ENCODE data around the gene AMBRA1.

The AMBRA1 gene

GRCh38 chr11:46513934-46514342 is 79.9 kb downstream of the AMBRA1 start:
- TF ChIP-seq CTCF (IDR thresholded peaks at IDR 0.05), result no peak
- Histone ChIP-seq H3K27ac (no peak overlapping the region), H3K27me3 (no peaks in the 10 kb centered on the region), H3K4me1 (no peaks in the 10 kb centered on the region), H3K36me3 (peaks cover 0 to 9% (median 0%) of the 10 kb centered on the region in 3 donors), H3K4me3 (no peak overlapping the region), H3K9me3 (no peaks in the 10 kb centered on the region)
- intact Hi-C loops (cut with DNase I; ENCODE audit: low total_unique reads), result no loop called here
- peak in 1 of 2 donors; percentile 38 for DNase-seq

GRCh38 chr11:46512261-46512881 is 81.5 kb downstream of the AMBRA1 start:
- no peaks in the 10 kb centered on the region for H3K9me3 ChIP-seq
- H3K4me1 ChIP-seq, result no peaks in the 10 kb centered on the region
- TF ChIP-seq CTCF (IDR thresholded peaks at IDR 0.05), result no peak
- H3K4me3 ChIP-seq, result no peak overlapping the region
- no peaks in the 10 kb centered on the region for H3K27me3 ChIP-seq
- intact Hi-C loops (cut with DNase I; ENCODE audit: low total_unique reads), result no loop called here
- DNase-seq, result no peak
- H3K36me3 ChIP-seq, result peaks cover 4 to 23% (median 12%) of the 10 kb centered on the region in 3 donors
- H3K27ac ChIP-seq, result no peak overlapping the region

GRCh38 chr11:46511342-46511741 is 82.5 kb downstream of the AMBRA1 start:
- H3K4me1 ChIP-seq, result no peaks in the 10 kb centered on the region
- H3K4me3 ChIP-seq, result no peak overlapping the region
- no peaks in the 10 kb centered on the region for H3K9me3 ChIP-seq
- H3K27ac ChIP-seq, result no peak overlapping the region
- intact Hi-C loops (cut with DNase I; ENCODE audit: low total_unique reads), result no loop called here
- DNase-seq, result no peak
- H3K27me3 ChIP-seq, result no peaks in the 10 kb centered on the region
- TF ChIP-seq CTCF (IDR thresholded peaks at IDR 0.05), result no peak
- H3K36me3 ChIP-seq, result peaks cover 9 to 32% (median 14%) of the 10 kb centered on the region in 3 donors

- H3K36me3 ChIP-seq, result peaks cover 25 to 59% (median 28%) of the 10 kb centered on the region in 3 donors
- no peak for TF ChIP-seq CTCF (IDR thresholded peaks at IDR 0.05)
- H3K27ac ChIP-seq, result no peak overlapping the region
- intact Hi-C loops (cut with DNase I; ENCODE audit: low total_unique reads), result no loop called here
- H3K4me1 ChIP-seq, result no peaks in the 10 kb centered on the region
- no peaks in the 10 kb centered on the region for H3K9me3 ChIP-seq
- no peak overlapping the region for H3K4me3 ChIP-seq
- DNase-seq, result no peak
- no peaks in the 10 kb centered on the region for H3K27me3 ChIP-seq
These were observed 85.5 kb downstream of the AMBRA1 start for GRCh38 chr11:46508360-46508759.

GRCh38 chr11:46506483-46506791 is 87.4 kb downstream of the AMBRA1 start:
- Histone ChIP-seq H3K36me3 (peaks cover 25 to 53% (median 28%) of the 10 kb centered on the region in 3 donors), H3K4me1 (no peaks in the 10 kb centered on the region), H3K27ac (no peak overlapping the region), H3K9me3 (no peaks in the 10 kb centered on the region), H3K4me3 (no peak overlapping the region), H3K27me3 (no peaks in the 10 kb centered on the region)
- DNase-seq, result no peak
- intact Hi-C loops (cut with DNase I; ENCODE audit: low total_unique reads), result no loop called here
- TF ChIP-seq CTCF (IDR thresholded peaks at IDR 0.05), result no peak
